GM18526 (cell line): ENCODE measurements around the gene TRAK1.

Experiments used
- POLR2A ChIP-seq: IDR thresholded peaks from 3 replicates; pipeline ENCODE4 v1.6.1; 2011; ENCODE audit not compliant: insufficient read length; ENCODE audit errors: extremely low read depth

TRAK1 gene

GRCh38 chr3:42262525-42262924, 171.4 kb downstream of the TRAK1 start:
- no peak for TF ChIP-seq POLR2A

- TF ChIP-seq POLR2A = no peak
Observed at GRCh38 chr3:42263354-42264346, 172.5 kb downstream of the TRAK1 start.

GRCh38 chr3:42264399-42265058, 173.4 kb downstream of the TRAK1 start:
- TF ChIP-seq POLR2A = no peak

- no peak for TF ChIP-seq POLR2A
Observed at GRCh38 chr3:42265059-42265991, 174.2 kb downstream of the TRAK1 start.

- no peak for TF ChIP-seq POLR2A
Observed at GRCh38 chr3:42266085-42266484, 174.9 kb downstream of the TRAK1 start, which contains the start of gene CCK. TSS of gene CCK (minus strand) at chr3:42266185. CDS start at chr3:42263630, 2,555 bp downstream.

GRCh38 chr3:42267878-42268277, 176.7 kb downstream of the TRAK1 start:
- TF ChIP-seq POLR2A = no peak

GRCh38 chr3:42269647-42270046, 178.5 kb downstream of the TRAK1 start:
- no peak for TF ChIP-seq POLR2A

- TF ChIP-seq POLR2A = no peak
Observed at GRCh38 chr3:42270561-42270960, 179.4 kb downstream of the TRAK1 start.

- TF ChIP-seq POLR2A = no peak
Observed at GRCh38 chr3:42271786-42272185, 180.6 kb downstream of the TRAK1 start.

GRCh38 chr3:42273361-42273760, 182.2 kb downstream of the TRAK1 start:
- no peak for TF ChIP-seq POLR2A

GRCh38 chr3:42274266-42274665, 183.1 kb downstream of the TRAK1 start:
- no peak for TF ChIP-seq POLR2A

GRCh38 chr3:42275217-42275616, 184.1 kb downstream of the TRAK1 start:
- TF ChIP-seq POLR2A = no peak
